ENCODE measurements around the gene STPG3. TPM values are rescaled to one million over a fixed set of nuclear protein-coding genes. Genes with fewer than 3 reads are reported as not detected.

Gene STPG3
- total and polyA plus RNA-seq, 2 of the 4 experiments (the other 2 are of a cell fraction), result not detected

GRCh38 chr9:137244486-137245449 is 6.3 kb upstream of the STPG3 start:
- no peak overlapping the region for H3K9ac ChIP-seq (ENCODE audit: low read depth, low read length)
- BruUV-seq (replicated peaks), result no TSS peak
- dilution Hi-C loops (cut with HindIII; ENCODE audit: low sequenced_read_pairs, unreplicated experiment), result no loop called here
- 79% methylated on average over 8 of the region's 36 CpGs; no CpG with 5 or more reads in 1 of the 2 experiments for WGBS, 2 experiments (ENCODE audit: extremely low coverage in 2 of 2, insufficient read length in 1 of 2)
- no peak overlapping the region for H3K14ac ChIP-seq (replicated peaks; ENCODE audit: low read depth, low read length)
- CTCF ChIA-PET, result no interaction called here
- H3K36me3 ChIP-seq (ENCODE audit: control insufficient read depth, insufficient read depth, low read length), result peaks cover 19% of the 10 kb centered on the region
- peaks cover 3 to 28% of the 10 kb centered on the region in 2 experiments; a peak in 3 of 4 replicates for H3K79me1 ChIP-seq (ENCODE audit: low read depth in 1 of 2, low read length in 2 of 2)
- 0 out of 2 replicates have a peak overlapping the region, but pooled peaks have one; percentile 16 for H2AK5ac ChIP-seq (ENCODE audit: low read depth, low read length)
- peaks cover 4% of the 10 kb centered on the region for H3K9me1 ChIP-seq (ENCODE audit: insufficient read depth, low read length)
- no peak overlapping the region for H2BK15ac ChIP-seq (ENCODE audit: low read depth, low read length)
- H2BK120ac ChIP-seq (ENCODE audit: low read depth, low read length), result no peak overlapping the region
- no peak overlapping the region for H4K5ac ChIP-seq (ENCODE audit: low read depth, low read length)
- POLR2A ChIA-PET (ENCODE audit: unreplicated experiment), result interaction anchor here (1.9 kb wide), 1 partner anchor 10 kb away, joined by 9 read pairs; the partner anchor contains the start of gene NELFB
- H3K9me3 ChIP-seq (ENCODE audit: control insufficient read depth, insufficient read depth, low read length), result no peaks in the 10 kb centered on the region
- intact Hi-C loops (cut with micrococcal nuclease), result no loop called here
- DNase-seq (no peak), ATAC-seq (ENCODE audit: low read depth) (no peak)
- H3K23ac ChIP-seq (ENCODE audit: low read depth, low read length), result 0 out of 2 replicates have a peak overlapping the region, but pooled peaks have one; percentile 16
- H3K4ac ChIP-seq (ENCODE audit: low read depth, low read length), result no peak overlapping the region
- H3K27ac ChIP-seq (ENCODE audit: insufficient read depth, low read length), result no peak overlapping the region
- no peaks in the 10 kb centered on the region for H3K27me3 ChIP-seq (ENCODE audit: control insufficient read depth, insufficient read depth, low read length)
- H3K4me3 ChIP-seq (ENCODE audit: insufficient read depth, low read depth, low read length), result no peak overlapping the region
- no peak overlapping the region for H2BK5ac ChIP-seq (ENCODE audit: low read depth, low read length, poor library complexity, severe bottlenecking)
- no peak overlapping the region for H2BK20ac ChIP-seq (ENCODE audit: low read depth, low read length)
- no peak overlapping the region for H3K4me2 ChIP-seq (ENCODE audit: low read depth, low read length)
- in situ Hi-C loops (cut with MboI; ENCODE audit: low sequenced_read_pairs), result no loop called here
- H2AK9ac ChIP-seq (replicated peaks; ENCODE audit: low read depth, low read length, poor library complexity), result peak overlapping the region; percentile 50
- H3K56ac ChIP-seq (ENCODE audit: extremely low read depth, insufficient read depth, low read length), result no peak overlapping the region
- H3K4me1 ChIP-seq (ENCODE audit: control insufficient read depth, insufficient read depth, low read length), result peaks cover 7% of the 10 kb centered on the region; the same call in 1 of the 2 replicates
- H2AFZ ChIP-seq (replicated peaks; ENCODE audit: low read length, poor library complexity), result peak overlapping the region; percentile 69
- no peak overlapping the region for H4K91ac ChIP-seq (ENCODE audit: insufficient read depth, low read depth, low read length)
- TF ChIP-seq POLR2A (IDR thresholded peaks at IDR 0.05; ENCODE audit: low read depth, low read length) (peak; percentile 84), FOS (IDR thresholded peaks at IDR 0.05; ENCODE audit: low read depth, low read length) (no peak)
- H4K20me1 ChIP-seq (ENCODE audit: insufficient read depth, low read length), result peaks cover 33% of the 10 kb centered on the region
- no peak overlapping the region for H4K8ac ChIP-seq (ENCODE audit: low read depth in 2 of 2, low read length in 2 of 2)
- H3K18ac ChIP-seq (ENCODE audit: low read depth, low read length), result no peak overlapping the region

All from IMR-90 (cell line).